ENCODE results near the gene GTF2H3. TPM values are rescaled to one million over a fixed set of nuclear protein-coding genes. Genes with fewer than 3 reads are reported as not detected.

GTF2H3 gene
- total and polyA plus RNA-seq, 4 donors = 29.9 to 36.1 (median 31.3) TPM

DNA sequence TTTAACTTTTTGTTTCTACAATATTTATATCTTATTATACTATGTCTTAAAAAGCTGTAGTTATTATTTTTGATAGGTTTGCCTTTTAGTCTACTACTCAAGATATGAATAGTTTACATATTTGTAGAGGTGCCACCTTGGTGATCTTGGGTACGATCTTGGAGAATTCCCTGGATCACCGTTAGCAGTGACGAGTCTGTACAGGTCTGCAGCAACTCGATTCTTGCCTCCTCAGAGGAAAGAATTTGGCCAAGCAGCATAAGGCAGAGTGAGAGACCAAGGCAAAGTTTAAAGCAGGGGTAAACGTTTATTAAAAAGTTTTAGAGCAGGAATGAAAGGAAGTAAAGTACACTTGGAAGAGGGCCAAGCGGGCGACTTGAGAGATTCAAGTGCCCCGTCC is 34.1 kb downstream of the GTF2H3 start:
- WGBS (ENCODE audit: insufficient coverage) = 85% methylated on average over 8 of the region's 8 CpGs
- no peak overlapping the region for H3K27ac ChIP-seq (ENCODE audit: low read depth, low read length)
- H3K9me3 ChIP-seq (ENCODE audit: control insufficient read depth, insufficient read depth, low read length) = no peaks in the 10 kb centered on the region
- DNase-seq (ENCODE audit: low read depth in 4 of 6, low spot score in 6 of 6) = no peak
- H3K4me3 ChIP-seq (ENCODE audit: low read depth, low read length) = no peak overlapping the region
- H3K4me1 ChIP-seq (ENCODE audit: control insufficient read depth, insufficient read depth, low read length) = peaks cover 17% of the 10 kb centered on the region
- no peaks in the 10 kb centered on the region for H3K27me3 ChIP-seq (ENCODE audit: control insufficient read depth, insufficient read depth, low read length)
- H3K36me3 ChIP-seq (ENCODE audit: control insufficient read depth, insufficient read depth, low read length) = peaks cover 8% of the 10 kb centered on the region

DNA sequence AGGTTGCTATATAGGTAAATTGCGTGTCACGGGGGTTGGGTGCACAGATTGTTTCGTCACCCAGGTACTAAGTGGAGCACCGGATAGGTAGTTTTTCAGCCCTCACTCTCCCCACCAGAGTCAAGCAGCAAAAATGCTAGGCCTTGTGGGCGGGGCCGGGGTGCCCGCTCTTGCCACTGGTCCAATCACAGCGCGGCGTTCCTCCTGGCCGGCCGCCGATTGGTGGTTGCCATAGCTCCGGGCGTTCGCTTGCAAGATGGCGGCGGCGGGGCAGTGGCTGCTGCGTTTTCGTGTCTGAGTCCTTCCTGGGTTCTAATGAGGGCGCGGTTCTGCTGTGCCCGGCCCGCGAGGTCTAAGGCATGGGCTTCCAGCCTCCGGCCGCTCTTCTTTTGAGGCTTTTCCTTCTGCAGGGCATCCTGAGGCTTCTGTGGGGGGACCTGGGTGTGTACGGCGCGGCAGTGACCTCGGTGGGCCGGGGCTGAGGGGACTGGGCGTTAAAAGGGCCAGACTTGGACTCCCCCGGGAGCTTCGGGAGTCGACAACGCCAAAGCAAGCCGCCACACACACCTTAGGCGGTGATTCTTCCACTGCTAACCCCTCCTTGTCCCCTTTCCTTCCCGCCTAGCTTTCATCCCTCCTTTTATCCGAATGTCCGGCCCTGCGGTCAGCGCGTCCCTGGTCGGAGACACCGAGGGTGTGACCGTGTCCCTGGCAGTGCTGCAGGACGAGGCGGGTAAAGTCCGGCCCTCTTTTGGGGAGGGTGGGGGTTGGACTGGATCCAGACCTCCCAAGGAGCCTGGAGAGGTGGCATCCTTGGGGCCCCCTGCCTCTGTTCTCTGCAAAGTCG is 37.5 kb downstream of the GTF2H3 start, which contains the start of gene TCTN2:
Gene TCTN2, plus strand, starts transcription at position 232 of the 847 bp plus-strand sequence. Its CDS starts 128 bp downstream, at position 360.
- Histone ChIP-seq H3K27me3 (ENCODE audit: control insufficient read depth, insufficient read depth, low read length) (no peaks in the 10 kb centered on the region), H3K27ac (ENCODE audit: low read depth, low read length) (no peak within 1 kb of the TSS)
- 0% methylated on average over 44 of the region's 53 CpGs for WGBS (ENCODE audit: insufficient coverage)

DNA sequence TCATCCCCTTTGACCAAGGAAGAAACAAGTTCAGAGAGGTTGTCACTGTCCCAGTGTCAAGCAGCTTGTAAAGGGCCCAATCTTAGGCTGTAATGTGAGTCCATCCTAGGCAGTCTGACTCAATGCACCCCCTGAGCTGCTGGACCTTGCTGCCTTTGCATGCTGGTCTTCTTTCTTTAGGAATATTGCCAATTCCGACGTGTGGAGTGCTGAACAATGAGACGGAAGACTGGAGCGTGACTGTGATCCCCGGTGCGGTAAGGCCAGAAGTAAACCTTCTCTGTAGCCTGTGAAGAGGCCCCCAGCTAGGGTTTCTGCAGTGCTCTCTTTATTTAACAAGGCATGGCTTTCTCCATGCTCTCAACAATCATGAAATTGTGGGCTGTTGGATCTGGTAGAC is 38.2 kb downstream of the GTF2H3 start:
- WGBS (ENCODE audit: insufficient coverage) = no CpG with 5 or more reads among the region's 6 CpGs
- DNase-seq (ENCODE audit: low read depth in 4 of 6, low spot score in 6 of 6) = peak in 1 of 6 donors; percentile 13
- Histone ChIP-seq H3K9me3 (ENCODE audit: control insufficient read depth, insufficient read depth, low read length) (no peaks in the 10 kb centered on the region), H3K27me3 (ENCODE audit: control insufficient read depth, insufficient read depth, low read length) (no peaks in the 10 kb centered on the region), H3K36me3 (ENCODE audit: control insufficient read depth, insufficient read depth, low read length) (peaks cover 25% of the 10 kb centered on the region), H3K27ac (ENCODE audit: low read depth, low read length) (no peak overlapping the region), H3K4me1 (ENCODE audit: control insufficient read depth, insufficient read depth, low read length) (peaks cover 17% of the 10 kb centered on the region), H3K4me3 (ENCODE audit: low read depth, low read length) (peak overlapping the region; percentile 96)

More for the DNA sequence above, 37.5 kb downstream of the GTF2H3 start, which contains the start of gene TCTN2:
- Histone ChIP-seq H3K4me1 (ENCODE audit: control insufficient read depth, insufficient read depth, low read length) (peaks cover 17% of the 10 kb centered on the region), H3K4me3 (ENCODE audit: low read depth, low read length) (peak within 1 kb of the TSS; percentile 96), H3K9me3 (ENCODE audit: control insufficient read depth, insufficient read depth, low read length) (no peaks in the 10 kb centered on the region), H3K36me3 (ENCODE audit: control insufficient read depth, insufficient read depth, low read length) (peaks cover 22% of the 10 kb centered on the region)
- DNase-seq (ENCODE audit: low read depth in 4 of 6, low spot score in 6 of 6) = peak; percentile 69 to 98 (median 88)

DNA sequence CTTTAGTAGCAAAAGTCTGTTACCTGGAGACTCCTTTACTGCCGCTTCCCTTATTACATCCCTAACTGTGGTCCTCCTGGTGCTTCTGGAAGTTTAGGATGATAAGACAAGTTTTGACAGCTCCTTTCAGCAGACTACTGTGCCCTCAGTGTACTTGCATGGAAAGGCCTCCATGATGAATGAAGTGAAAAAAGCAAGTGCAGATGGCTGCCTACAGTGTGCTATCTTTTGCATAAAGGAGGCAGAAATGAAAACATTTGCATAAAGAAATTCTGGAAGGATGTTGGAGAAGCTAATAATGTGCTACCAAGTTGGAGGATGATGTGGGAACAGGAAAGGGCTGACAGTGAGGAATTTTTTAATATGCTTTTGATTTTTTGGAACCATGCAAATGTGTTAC is 41.8 kb downstream of the GTF2H3 start:
- peaks cover 39% of the 10 kb centered on the region for H3K36me3 ChIP-seq (ENCODE audit: control insufficient read depth, insufficient read depth, low read length)
- WGBS (ENCODE audit: insufficient coverage) = no CpG with 5 or more reads among the region's 1 CpG
- H3K4me3 ChIP-seq (ENCODE audit: low read depth, low read length) = no peak overlapping the region
- DNase-seq (ENCODE audit: low read depth in 4 of 6, low spot score in 6 of 6) = peak in 1 of 6 donors; percentile 53
- peaks cover 17% of the 10 kb centered on the region for H3K4me1 ChIP-seq (ENCODE audit: control insufficient read depth, insufficient read depth, low read length)
- no peaks in the 10 kb centered on the region for H3K9me3 ChIP-seq (ENCODE audit: control insufficient read depth, insufficient read depth, low read length)
- no peaks in the 10 kb centered on the region for H3K27me3 ChIP-seq (ENCODE audit: control insufficient read depth, insufficient read depth, low read length)
- H3K27ac ChIP-seq (ENCODE audit: low read depth, low read length) = no peak overlapping the region

DNA sequence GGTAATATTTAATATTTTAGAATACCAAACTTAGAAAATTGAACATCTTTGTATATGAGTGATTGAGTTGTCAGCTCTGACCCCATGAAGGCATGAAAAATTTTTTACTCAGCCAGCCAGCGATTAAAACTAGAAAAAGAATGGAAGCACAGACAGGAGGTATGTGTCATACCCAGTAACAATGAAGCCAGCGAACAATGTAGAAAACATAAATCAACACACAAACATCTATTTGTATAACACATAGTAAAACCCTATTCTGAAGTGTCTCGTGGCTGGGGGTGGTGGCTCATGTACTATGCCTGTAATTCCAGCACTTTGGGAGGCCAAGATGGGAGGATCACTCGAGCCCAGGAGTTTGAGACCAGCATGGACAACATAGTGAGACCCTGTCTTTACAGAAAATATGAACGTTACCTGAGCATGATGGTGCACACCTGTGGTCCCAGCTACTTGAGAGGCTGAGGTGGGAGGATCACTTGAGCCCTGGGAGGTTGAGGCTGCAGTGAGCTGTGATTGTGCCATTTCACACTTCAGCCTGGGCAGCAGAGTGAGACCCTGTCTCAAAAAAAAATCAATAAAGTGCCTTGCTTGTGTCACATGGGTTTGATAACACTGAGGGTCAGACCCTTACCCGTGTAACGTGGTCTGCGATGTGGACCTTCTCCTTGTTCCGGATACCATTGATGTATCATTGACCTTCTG is 43.1 kb downstream of the GTF2H3 start:
- H3K36me3 ChIP-seq (ENCODE audit: control insufficient read depth, insufficient read depth, low read length) = peaks cover 44% of the 10 kb centered on the region

DNA sequence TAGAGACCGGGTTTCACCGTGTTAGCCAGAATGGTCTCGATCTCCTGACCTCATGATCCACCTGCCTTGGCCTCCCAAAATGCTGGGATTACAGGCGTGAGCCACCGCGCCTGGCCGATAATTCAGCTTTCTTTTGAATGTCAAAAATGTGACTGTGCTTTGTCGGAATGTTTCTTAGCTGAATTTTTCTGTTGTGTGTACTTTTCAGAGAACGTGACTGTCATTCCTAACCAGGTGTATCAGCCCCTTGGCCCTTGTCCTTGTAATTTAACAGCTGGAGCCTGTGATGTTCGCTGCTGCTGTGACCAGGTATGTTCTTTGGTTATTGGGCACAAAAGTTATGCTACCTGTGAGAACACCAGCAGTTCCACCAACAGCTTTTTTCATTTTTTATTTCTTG is 45.4 kb downstream of the GTF2H3 start:
- H3K4me3 ChIP-seq (ENCODE audit: low read depth, low read length) = no peak overlapping the region
- WGBS (ENCODE audit: insufficient coverage) = 95% methylated on average over 9 of the region's 10 CpGs

More for the DNA sequence above, 43.1 kb downstream of the GTF2H3 start:
- Histone ChIP-seq H3K4me1 (ENCODE audit: control insufficient read depth, insufficient read depth, low read length) (peaks cover 8% of the 10 kb centered on the region), H3K27me3 (ENCODE audit: control insufficient read depth, insufficient read depth, low read length) (no peaks in the 10 kb centered on the region), H3K9me3 (ENCODE audit: control insufficient read depth, insufficient read depth, low read length) (no peaks in the 10 kb centered on the region), H3K27ac (ENCODE audit: low read depth, low read length) (no peak overlapping the region), H3K4me3 (ENCODE audit: low read depth, low read length) (no peak overlapping the region)
- DNase-seq (ENCODE audit: low read depth in 4 of 6, low spot score in 6 of 6) = no peak
- WGBS (ENCODE audit: insufficient coverage) = 100% methylated on average over 5 of the region's 9 CpGs

DNA sequence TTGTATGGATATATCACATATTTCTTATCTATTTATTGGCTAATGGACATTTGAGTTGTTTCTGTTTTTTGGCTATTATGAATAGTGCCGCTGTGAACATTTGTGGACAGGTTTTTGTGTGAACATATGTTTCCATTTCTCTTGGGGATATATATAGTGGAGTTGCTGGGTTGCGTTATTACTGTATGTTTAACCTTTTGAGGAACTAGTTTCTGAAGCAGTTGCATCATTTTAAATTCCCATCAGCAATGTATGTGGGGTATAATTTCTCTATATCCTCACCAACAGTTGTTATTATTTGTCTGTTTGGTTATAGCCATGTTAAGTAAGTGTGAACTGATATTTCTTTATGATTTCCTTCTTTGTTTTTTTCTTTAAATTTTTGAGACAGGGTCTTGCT is 48.0 kb downstream of the GTF2H3 start:
- WGBS (ENCODE audit: insufficient coverage) = no CpG with 5 or more reads among the region's 2 CpGs

More for the DNA sequence above, 45.4 kb downstream of the GTF2H3 start:
- no peaks in the 10 kb centered on the region for H3K9me3 ChIP-seq (ENCODE audit: control insufficient read depth, insufficient read depth, low read length)
- peaks cover 50% of the 10 kb centered on the region for H3K36me3 ChIP-seq (ENCODE audit: control insufficient read depth, insufficient read depth, low read length)
- H3K27ac ChIP-seq (ENCODE audit: low read depth, low read length) = no peak overlapping the region
- no peak for DNase-seq (ENCODE audit: low read depth in 4 of 6, low spot score in 6 of 6)
- no peaks in the 10 kb centered on the region for H3K27me3 ChIP-seq (ENCODE audit: control insufficient read depth, insufficient read depth, low read length)
- no peaks in the 10 kb centered on the region for H3K4me1 ChIP-seq (ENCODE audit: control insufficient read depth, insufficient read depth, low read length)

DNA sequence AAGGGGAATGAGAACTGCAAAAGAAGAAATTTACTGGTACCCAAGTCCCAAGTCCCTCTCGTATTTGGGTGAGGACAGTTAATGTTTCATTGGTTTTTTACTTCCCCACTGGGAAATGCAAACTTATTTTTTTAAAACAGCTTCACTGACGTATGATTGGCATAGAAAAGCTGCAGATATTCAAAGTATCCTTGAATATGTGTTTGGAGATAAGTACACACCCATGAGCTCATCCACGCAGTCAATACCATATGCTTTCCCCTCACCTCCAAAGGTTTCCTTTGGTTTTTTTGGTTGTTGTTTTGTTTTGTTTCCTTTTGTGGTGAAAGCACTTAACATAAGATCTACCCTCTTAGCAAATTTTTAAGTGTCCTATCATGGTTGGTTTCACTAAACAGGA is 50.3 kb downstream of the GTF2H3 start:
- Histone ChIP-seq H3K4me1 (ENCODE audit: control insufficient read depth, insufficient read depth, low read length) (no peaks in the 10 kb centered on the region), H3K9me3 (ENCODE audit: control insufficient read depth, insufficient read depth, low read length) (no peaks in the 10 kb centered on the region), H3K36me3 (ENCODE audit: control insufficient read depth, insufficient read depth, low read length) (peaks cover 51% of the 10 kb centered on the region), H3K27me3 (ENCODE audit: control insufficient read depth, insufficient read depth, low read length) (no peaks in the 10 kb centered on the region), H3K4me3 (ENCODE audit: low read depth, low read length) (no peak overlapping the region), H3K27ac (ENCODE audit: low read depth, low read length) (no peak overlapping the region)
- no CpG with 5 or more reads among the region's 3 CpGs for WGBS (ENCODE audit: insufficient coverage)
- DNase-seq (ENCODE audit: low read depth in 4 of 6, low spot score in 6 of 6) = no peak

More for the DNA sequence above, 48.0 kb downstream of the GTF2H3 start:
- Histone ChIP-seq H3K36me3 (ENCODE audit: control insufficient read depth, insufficient read depth, low read length) (peaks cover 42% of the 10 kb centered on the region), H3K27ac (ENCODE audit: low read depth, low read length) (no peak overlapping the region), H3K4me1 (ENCODE audit: control insufficient read depth, insufficient read depth, low read length) (no peaks in the 10 kb centered on the region), H3K27me3 (ENCODE audit: control insufficient read depth, insufficient read depth, low read length) (no peaks in the 10 kb centered on the region), H3K9me3 (ENCODE audit: control insufficient read depth, insufficient read depth, low read length) (no peaks in the 10 kb centered on the region), H3K4me3 (ENCODE audit: low read depth, low read length) (no peak overlapping the region)
- no peak for DNase-seq (ENCODE audit: low read depth in 4 of 6, low spot score in 6 of 6)

DNA sequence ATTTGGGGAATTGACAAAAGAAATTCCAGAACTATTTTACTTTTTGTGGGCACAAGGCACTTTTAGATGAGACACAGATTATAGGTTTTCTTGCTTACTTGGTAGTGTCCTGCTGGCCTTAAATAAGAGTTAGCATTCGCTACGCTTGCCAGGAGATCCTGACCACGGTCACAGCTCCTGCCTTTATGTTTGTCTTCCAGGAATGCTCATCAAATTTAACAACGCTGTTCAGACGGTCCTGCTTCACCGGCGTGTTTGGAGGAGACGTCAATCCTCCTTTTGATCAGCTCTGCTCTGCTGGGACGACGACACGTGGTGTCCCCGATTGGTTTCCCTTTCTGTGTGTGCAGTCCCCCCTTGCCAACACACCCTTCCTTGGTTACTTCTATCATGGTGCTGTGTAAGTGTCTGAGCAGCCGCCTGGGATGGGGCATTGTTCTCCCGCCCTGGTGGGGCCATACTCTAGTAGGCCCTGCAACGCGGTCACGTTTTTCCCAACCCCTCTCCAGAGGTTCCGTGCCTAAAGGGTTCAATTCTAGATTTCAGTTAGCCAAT is 53.1 kb downstream of the GTF2H3 start:
- Histone ChIP-seq H3K27ac (ENCODE audit: low read depth, low read length) (no peak overlapping the region), H3K27me3 (ENCODE audit: control insufficient read depth, insufficient read depth, low read length) (no peaks in the 10 kb centered on the region)

More for the DNA sequence above, 53.1 kb downstream of the GTF2H3 start:
- Histone ChIP-seq H3K9me3 (ENCODE audit: control insufficient read depth, insufficient read depth, low read length) (no peaks in the 10 kb centered on the region), H3K4me1 (ENCODE audit: control insufficient read depth, insufficient read depth, low read length) (no peaks in the 10 kb centered on the region), H3K36me3 (ENCODE audit: control insufficient read depth, insufficient read depth, low read length) (peaks cover 48% of the 10 kb centered on the region), H3K4me3 (ENCODE audit: low read depth, low read length) (no peak overlapping the region)
- DNase-seq (ENCODE audit: low read depth in 4 of 6, low spot score in 6 of 6) = no peak
- 90% methylated on average over 9 of the region's 18 CpGs for WGBS (ENCODE audit: insufficient coverage)
